BE2C (cell line): ENCODE data around the gene TMOD2.
A peak's percentile ranks its signal among the peaks of the same experiment; 100 is the strongest.

Experiments
- DNase-seq: peaks from one replicate; pipeline ENCODE4 v3.0.0-alpha.2; 2020
- H3K27me3 ChIP-seq: fragments of 250-450 bp; sonication (Bioruptor Pico); 2 replicates; pipeline ENCODE4 v1.5.1; 2020; ENCODE audit warnings: mild to moderate bottlenecking
- H3K36me3 ChIP-seq: fragments of 250-450 bp; sonication (Bioruptor Pico); 2 replicates; pipeline ENCODE4 v1.5.1; 2020; ENCODE audit warnings: mild to moderate bottlenecking
- H3K4me1 ChIP-seq: fragments of 250-450 bp; sonication (Bioruptor Pico); 2 replicates; pipeline ENCODE4 v1.5.1; 2020
- H3K4me3 ChIP-seq: 2 replicates; pipeline ENCODE4 v1.5.1; 2011; ENCODE audit warnings: low read depth, low read length
- H3K9me3 ChIP-seq: fragments of 250-450 bp; sonication (Bioruptor Pico); 2 replicates; pipeline ENCODE4 v1.5.1; 2020
- TF ChIP-seq, protein P1 (sequence below): IDR thresholded peaks from 2 replicates; pipeline ENCODE4 v1.5.1; 2012; ENCODE audit warnings: mild to moderate bottlenecking, low read depth, low read length

Gene TMOD2

GRCh38 chr15:51771773-51772172, 20.4 kb downstream of the TMOD2 start:
- Histone ChIP-seq H3K9me3 (no peaks in the 10 kb centered on the region), H3K4me1 (no peaks in the 10 kb centered on the region; the same call in 1 of the 2 replicates), H3K36me3 (peaks cover 67% of the 10 kb centered on the region), H3K4me3 (no peak overlapping the region), H3K27me3 (no peaks in the 10 kb centered on the region)
- TF ChIP-seq, protein P1, sequence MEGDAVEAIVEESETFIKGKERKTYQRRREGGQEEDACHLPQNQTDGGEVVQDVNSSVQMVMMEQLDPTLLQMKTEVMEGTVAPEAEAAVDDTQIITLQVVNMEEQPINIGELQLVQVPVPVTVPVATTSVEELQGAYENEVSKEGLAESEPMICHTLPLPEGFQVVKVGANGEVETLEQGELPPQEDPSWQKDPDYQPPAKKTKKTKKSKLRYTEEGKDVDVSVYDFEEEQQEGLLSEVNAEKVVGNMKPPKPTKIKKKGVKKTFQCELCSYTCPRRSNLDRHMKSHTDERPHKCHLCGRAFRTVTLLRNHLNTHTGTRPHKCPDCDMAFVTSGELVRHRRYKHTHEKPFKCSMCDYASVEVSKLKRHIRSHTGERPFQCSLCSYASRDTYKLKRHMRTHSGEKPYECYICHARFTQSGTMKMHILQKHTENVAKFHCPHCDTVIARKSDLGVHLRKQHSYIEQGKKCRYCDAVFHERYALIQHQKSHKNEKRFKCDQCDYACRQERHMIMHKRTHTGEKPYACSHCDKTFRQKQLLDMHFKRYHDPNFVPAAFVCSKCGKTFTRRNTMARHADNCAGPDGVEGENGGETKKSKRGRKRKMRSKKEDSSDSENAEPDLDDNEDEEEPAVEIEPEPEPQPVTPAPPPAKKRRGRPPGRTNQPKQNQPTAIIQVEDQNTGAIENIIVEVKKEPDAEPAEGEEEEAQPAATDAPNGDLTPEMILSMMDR, result no peak
- no peak for DNase-seq

DNA sequence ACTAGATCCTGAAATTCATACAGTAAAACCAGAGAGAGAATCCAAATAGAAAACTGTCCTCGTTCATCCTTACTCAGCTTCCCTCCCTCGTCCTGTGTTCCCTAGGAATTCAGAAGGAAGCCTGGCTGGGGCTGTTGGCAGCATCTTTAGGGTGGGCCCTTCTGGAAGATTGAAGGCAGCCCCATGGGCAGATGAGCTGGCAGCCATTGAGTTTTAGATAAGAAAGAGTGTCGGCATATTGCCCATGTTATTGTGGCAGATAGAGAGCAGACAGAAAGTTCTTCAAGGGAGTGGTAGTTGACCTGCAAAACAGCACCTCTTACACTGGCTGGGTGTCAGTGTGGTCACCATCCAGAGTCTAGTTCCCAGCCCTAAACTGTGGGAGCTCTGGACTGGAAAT, 23.5 kb downstream of the TMOD2 start:
- DNase-seq, result no peak
- TF ChIP-seq, protein P1, result no peak
- H3K4me3 ChIP-seq, result no peak overlapping the region
- no peaks in the 10 kb centered on the region for H3K9me3 ChIP-seq
- H3K27me3 ChIP-seq, result no peaks in the 10 kb centered on the region
- H3K4me1 ChIP-seq, result no peaks in the 10 kb centered on the region; the same call in 1 of the 2 replicates
- H3K36me3 ChIP-seq, result peaks cover 54% of the 10 kb centered on the region

GRCh38 chr15:51775967-51776816, 24.8 kb downstream of the TMOD2 start:
- Histone ChIP-seq H3K9me3 (no peaks in the 10 kb centered on the region), H3K4me3 (no peak overlapping the region), H3K36me3 (peaks cover 49% of the 10 kb centered on the region), H3K27me3 (no peaks in the 10 kb centered on the region), H3K4me1 (no peaks in the 10 kb centered on the region; the same call in 1 of the 2 replicates)
- TF ChIP-seq, protein P1, result peak; percentile 95
- DNase-seq, result peak; percentile 66

DNA sequence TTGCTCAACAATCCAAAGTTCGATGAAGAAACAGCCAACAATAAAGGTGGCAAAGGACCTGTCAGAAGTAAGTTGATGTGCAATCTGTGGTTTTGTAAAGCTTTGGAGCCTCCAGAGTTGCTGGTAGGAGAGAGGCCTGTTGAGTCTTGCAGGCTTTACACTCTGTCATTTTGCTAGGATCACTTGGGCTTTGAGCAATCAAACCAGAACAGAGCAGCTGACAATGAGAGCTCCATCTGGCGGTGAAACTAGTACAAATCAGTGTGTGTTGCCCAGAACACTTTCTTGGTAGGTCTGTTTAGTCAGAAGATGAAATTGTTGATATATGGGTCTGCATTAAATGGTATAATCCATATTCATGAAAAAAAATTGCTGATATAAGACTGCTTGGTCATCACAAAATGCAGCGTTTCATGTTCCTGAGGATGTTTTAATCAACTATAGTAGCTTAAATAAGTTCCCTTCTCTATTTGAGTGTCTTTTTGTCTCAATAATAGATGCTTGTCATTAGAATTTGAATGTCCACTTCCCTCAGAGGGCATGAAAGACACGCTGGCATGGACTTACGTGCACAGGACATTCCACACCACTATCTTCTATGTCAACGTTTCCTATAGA, 25.7 kb downstream of the TMOD2 start:
- Histone ChIP-seq H3K27me3 (no peaks in the 10 kb centered on the region), H3K9me3 (no peaks in the 10 kb centered on the region), H3K4me1 (no peaks in the 10 kb centered on the region), H3K4me3 (no peak overlapping the region), H3K36me3 (peaks cover 49% of the 10 kb centered on the region)
- TF ChIP-seq, protein P1, result peak; percentile 93
- peak; percentile 77 for DNase-seq

DNA sequence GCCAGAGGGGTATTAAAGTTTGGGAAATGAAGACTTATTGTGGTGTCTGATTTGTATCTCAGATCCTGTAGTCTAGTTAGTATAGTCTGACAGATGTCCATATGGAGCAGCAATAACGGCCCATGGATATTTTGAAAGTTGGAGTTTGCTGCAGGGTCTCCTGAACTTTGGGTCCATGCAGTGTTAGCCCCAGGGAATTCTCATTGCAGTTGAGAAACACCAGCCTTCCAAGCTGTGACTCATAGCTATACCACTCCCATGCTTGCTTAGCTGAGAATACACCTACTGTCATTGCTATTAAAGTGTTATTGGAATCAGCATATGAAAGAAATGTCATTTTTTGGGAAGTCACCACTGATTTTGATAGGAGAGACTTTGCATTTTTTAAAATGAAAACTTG, 29.2 kb downstream of the TMOD2 start:
- Histone ChIP-seq H3K4me1 (no peaks in the 10 kb centered on the region), H3K27me3 (no peaks in the 10 kb centered on the region), H3K4me3 (no peak overlapping the region), H3K9me3 (no peaks in the 10 kb centered on the region), H3K36me3 (peaks cover 63% of the 10 kb centered on the region)
- DNase-seq, result no peak
- TF ChIP-seq, protein P1, result no peak

DNA sequence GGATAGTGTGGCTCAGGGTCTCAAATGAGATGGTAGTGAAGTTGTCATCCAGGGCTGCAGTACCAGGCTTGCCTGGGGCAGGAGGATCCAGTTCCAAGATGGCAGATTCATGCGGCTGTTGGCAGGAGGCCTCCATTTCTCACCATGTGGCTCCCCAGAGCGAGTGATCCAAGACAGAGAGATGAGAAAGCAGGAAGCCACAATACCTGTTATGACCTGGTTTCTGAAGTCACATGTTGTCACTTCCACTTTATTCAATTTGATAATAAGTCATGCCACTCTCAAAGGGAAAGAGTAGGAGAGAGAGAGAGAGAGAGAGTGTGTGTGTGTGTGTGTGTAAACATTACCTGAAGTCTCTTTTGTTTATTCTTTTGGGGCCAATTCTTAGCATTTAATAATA, 30.1 kb downstream of the TMOD2 start:
- H3K4me1 ChIP-seq, result no peaks in the 10 kb centered on the region
- H3K27me3 ChIP-seq, result no peaks in the 10 kb centered on the region
- no peak overlapping the region for H3K4me3 ChIP-seq
- no peak for DNase-seq
- no peaks in the 10 kb centered on the region for H3K9me3 ChIP-seq
- peaks cover 66% of the 10 kb centered on the region for H3K36me3 ChIP-seq
- TF ChIP-seq, protein P1, result no peak
